Ishikawa (cell line): ENCODE measurements around the gene CBLN2.

Experiments
- CEBPB ChIP-seq: IDR thresholded peaks from 2 replicates; pipeline ENCODE4 v1.6.1; 2012
- CREB1 ChIP-seq: IDR thresholded peaks from 2 replicates; pipeline ENCODE4 v1.6.1; 2012; ENCODE audit warnings: low read depth
- EGR1 ChIP-seq: IDR thresholded peaks from 2 replicates; pipeline ENCODE4 v1.6.1; 2012
- EP300 ChIP-seq: IDR thresholded peaks from 2 replicates; pipeline ENCODE4 v1.6.1; 2012; ENCODE audit warnings: borderline replicate concordance
- FOXM1 ChIP-seq: IDR thresholded peaks from 2 replicates; pipeline ENCODE4 v1.6.1; 2012; ENCODE audit warnings: low read depth, borderline replicate concordance
- NFIC ChIP-seq: IDR thresholded peaks from 2 replicates; pipeline ENCODE4 v1.6.1; 2012
- RAD21 ChIP-seq: IDR thresholded peaks from 2 replicates; pipeline ENCODE4 v1.6.1; 2012; ENCODE audit warnings: low read depth
- TAF1 ChIP-seq: IDR thresholded peaks from 2 replicates; pipeline ENCODE4 v1.6.1; 2012; ENCODE audit warnings: low read depth, mild to moderate bottlenecking
- TCF12 ChIP-seq: IDR thresholded peaks from 2 replicates; pipeline ENCODE4 v1.6.1; 2012; ENCODE audit warnings: low read depth
- TEAD4 ChIP-seq: IDR thresholded peaks from 2 replicates; pipeline ENCODE4 v1.6.1; 2012
- YY1 ChIP-seq: IDR thresholded peaks from 2 replicates; pipeline ENCODE4 v1.6.1; 2012; ENCODE audit warnings: low read depth
- ZBTB7A ChIP-seq: IDR thresholded peaks from 2 replicates; pipeline ENCODE4 v1.6.1; 2012; ENCODE audit warnings: low read depth
- TF ChIP-seq, protein P1 (sequence below): IDR thresholded peaks from 2 replicates; pipeline ENCODE4 v1.6.1; 2012; ENCODE audit warnings: low read depth, mild to moderate bottlenecking
- TF ChIP-seq, protein P2 (sequence below): IDR thresholded peaks from 2 replicates; pipeline ENCODE4 v1.6.1; 2012
- TF ChIP-seq, protein P3 (sequence below): IDR thresholded peaks from 2 replicates; pipeline ENCODE4 v1.6.1; 2012

The CBLN2 gene

DNA sequence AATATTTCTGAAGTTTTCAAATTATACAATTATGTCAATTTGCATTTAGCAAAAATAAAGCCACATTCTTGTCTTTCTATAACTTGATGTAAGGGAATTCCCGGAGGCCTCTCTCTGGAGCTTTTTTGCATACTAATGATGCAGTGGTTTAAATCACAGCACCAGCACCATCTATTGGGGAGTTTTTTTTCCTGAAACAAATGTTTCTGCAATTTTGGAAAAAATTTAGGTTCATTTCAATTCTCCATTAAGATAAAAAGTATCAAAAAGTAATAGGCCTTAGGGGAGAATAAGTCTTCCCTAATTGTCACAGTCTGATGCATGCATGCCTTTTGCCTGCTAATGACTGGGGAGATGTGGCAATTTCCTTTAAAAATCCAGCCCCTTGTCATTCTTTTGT lies 13.5 kb downstream of the CBLN2 start:
- TF ChIP-seq EP300 (no peak), TEAD4 (no peak), TCF12 (no peak), YY1 (no peak), CREB1 (no peak), CEBPB (no peak), FOXM1 (no peak), NFIC (no peak)
- TF ChIP-seq, protein P1, sequence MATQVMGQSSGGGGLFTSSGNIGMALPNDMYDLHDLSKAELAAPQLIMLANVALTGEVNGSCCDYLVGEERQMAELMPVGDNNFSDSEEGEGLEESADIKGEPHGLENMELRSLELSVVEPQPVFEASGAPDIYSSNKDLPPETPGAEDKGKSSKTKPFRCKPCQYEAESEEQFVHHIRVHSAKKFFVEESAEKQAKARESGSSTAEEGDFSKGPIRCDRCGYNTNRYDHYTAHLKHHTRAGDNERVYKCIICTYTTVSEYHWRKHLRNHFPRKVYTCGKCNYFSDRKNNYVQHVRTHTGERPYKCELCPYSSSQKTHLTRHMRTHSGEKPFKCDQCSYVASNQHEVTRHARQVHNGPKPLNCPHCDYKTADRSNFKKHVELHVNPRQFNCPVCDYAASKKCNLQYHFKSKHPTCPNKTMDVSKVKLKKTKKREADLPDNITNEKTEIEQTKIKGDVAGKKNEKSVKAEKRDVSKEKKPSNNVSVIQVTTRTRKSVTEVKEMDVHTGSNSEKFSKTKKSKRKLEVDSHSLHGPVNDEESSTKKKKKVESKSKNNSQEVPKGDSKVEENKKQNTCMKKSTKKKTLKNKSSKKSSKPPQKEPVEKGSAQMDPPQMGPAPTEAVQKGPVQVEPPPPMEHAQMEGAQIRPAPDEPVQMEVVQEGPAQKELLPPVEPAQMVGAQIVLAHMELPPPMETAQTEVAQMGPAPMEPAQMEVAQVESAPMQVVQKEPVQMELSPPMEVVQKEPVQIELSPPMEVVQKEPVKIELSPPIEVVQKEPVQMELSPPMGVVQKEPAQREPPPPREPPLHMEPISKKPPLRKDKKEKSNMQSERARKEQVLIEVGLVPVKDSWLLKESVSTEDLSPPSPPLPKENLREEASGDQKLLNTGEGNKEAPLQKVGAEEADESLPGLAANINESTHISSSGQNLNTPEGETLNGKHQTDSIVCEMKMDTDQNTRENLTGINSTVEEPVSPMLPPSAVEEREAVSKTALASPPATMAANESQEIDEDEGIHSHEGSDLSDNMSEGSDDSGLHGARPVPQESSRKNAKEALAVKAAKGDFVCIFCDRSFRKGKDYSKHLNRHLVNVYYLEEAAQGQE: no peak
- TF ChIP-seq, protein P2, sequence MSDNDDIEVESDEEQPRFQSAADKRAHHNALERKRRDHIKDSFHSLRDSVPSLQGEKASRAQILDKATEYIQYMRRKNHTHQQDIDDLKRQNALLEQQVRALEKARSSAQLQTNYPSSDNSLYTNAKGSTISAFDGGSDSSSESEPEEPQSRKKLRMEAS: no peak

DNA sequence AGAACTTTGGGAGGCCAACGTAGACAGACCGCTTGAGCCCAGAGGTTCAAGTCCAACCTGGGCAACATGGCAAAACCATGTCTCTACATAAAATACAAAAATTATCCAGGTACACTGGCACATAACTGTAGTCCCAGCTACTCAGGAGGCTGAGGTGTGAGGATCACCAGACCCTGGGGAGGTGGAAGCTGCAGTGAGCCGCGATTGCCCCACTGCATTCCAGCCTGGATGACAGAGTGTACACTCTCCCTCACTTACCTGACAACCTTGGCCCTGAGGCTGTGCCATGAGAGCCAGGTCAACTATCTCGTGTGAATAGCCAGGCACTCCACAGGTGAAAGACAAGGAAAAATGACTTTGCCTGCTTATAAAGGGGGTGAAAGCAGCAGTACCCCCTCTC lies 39.3 kb downstream of the CBLN2 start:
- TF ChIP-seq YY1 (no peak), FOXM1 (no peak), TEAD4 (no peak), EP300 (no peak), NFIC (no peak), CEBPB (no peak), TAF1 (no peak), EGR1 (no peak)
- TF ChIP-seq, protein P1: no peak
- TF ChIP-seq, protein P2: no peak

DNA sequence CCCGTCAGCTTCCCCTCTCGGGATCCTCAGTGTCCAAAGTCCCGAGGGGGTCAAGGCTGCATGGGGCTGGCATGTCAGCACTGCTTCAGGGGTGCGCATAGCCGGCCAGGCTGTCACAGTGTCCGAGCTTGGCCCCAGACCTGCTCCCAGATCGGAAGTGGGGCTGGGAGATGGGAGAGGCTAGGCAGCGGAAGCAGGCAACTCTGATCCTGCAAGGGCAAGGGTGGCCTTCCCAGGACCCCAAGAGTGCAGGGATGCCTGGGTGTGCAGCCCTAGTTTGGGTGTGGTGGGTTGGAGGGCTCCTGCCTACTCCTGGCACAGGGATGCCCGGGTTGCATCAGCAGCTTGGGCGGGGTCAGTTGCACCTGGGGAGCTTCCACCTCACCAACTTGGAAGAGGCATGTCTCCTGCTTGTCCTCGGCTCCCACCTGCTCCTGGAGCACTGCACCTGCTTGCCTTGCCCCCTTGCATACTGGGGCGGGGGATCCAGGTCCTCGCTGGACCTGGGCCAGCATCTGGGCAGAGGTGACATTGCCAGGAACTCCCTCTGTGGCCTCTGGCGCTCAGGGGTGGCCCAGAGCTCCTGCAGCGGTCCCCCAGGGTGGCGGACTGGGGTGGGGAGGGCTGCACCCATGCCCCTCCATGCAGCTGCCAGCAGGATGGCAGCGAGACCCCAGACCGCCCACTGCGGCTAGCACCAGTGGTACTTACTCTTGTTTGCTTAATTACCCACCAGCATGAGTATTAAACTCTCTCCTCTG lies 41.3 kb downstream of the CBLN2 start:
- TF ChIP-seq CREB1 (no peak), FOXM1 (no peak), YY1 (no peak), CEBPB (no peak), ZBTB7A (no peak), TCF12 (no peak), EGR1 (no peak), TEAD4 (no peak), RAD21 (no peak), EP300 (no peak), TAF1 (no peak), NFIC (no peak)
- TF ChIP-seq, protein P1: no peak
- TF ChIP-seq, protein P3, sequence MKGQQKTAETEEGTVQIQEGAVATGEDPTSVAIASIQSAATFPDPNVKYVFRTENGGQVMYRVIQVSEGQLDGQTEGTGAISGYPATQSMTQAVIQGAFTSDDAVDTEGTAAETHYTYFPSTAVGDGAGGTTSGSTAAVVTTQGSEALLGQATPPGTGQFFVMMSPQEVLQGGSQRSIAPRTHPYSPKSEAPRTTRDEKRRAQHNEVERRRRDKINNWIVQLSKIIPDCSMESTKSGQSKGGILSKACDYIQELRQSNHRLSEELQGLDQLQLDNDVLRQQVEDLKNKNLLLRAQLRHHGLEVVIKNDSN: no peak
- TF ChIP-seq, protein P2: no peak

DNA sequence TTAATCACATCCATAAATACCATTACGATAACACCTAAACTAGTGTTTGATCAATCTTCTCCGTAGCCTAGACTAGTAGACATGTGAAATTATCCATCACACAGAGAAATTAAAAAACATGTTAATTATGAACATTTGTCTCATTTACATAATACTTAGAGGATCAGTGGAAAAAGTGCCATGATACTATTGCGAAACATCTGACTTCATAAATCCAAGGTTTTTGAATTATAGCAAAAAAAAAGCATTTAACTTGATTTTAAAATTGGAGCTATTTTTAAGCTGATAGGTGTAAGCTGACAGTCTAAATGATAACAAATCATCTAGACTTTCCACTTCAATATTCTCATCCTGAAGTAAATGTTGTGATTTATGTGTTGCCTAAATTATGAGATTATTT lies 51.6 kb downstream of the CBLN2 start:
- peak; percentile 39; the same call in 1 of the 2 replicates for TF ChIP-seq CEBPB
- TF ChIP-seq, protein P2: no peak
- TF ChIP-seq, protein P3: no peak
